Astrocyte (in vitro differentiated cells and primary cell): Measurements from ENCODE around the gene MAP7D3. TPM values are rescaled to one million over a fixed set of nuclear protein-coding genes. Genes with fewer than 3 reads are reported as not detected.
A peak's percentile ranks its signal among the peaks of the same experiment; 100 is the strongest.
"Not testable (repeated sequence)": the region's sequence is repeated elsewhere in the genome, so short reads cannot be mapped to it uniquely, and the experiment has no call there.

Source experiments
- DNase-seq: peaks from one replicate; pipeline ENCODE4 v3.0.0-alpha.2; 2010; ENCODE audit warnings: low read depth
- FAIRE-seq: peaks from 2 replicates; lab custom pipeline; 2011; peaks lifted over from hg19 to GRCh38; lab: Jason Lieb, UNC
- H2AFZ ChIP-seq: 2 replicates; pipeline ENCODE4 v1.6.0; 2012; ENCODE audit warnings: low read depth, low read length, inconsistent platforms
- H3K27ac ChIP-seq: 2 replicates; pipeline ENCODE4 v1.5.1; 2011; ENCODE audit warnings: low read depth, low read length, inconsistent platforms
- H3K27me3 ChIP-seq: 2 replicates; pipeline ENCODE4 v1.6.0; 2011; ENCODE audit warnings: low read length, inconsistent platforms; ENCODE audit not compliant: insufficient read depth
- H3K36me3 ChIP-seq: 2 replicates; pipeline ENCODE4 v1.5.1; 2011; ENCODE audit warnings: low read length, inconsistent platforms; ENCODE audit not compliant: insufficient read depth
- H3K4me1 ChIP-seq: 2 replicates; pipeline ENCODE4 v1.5.1; 2011; ENCODE audit warnings: low read length, inconsistent platforms; ENCODE audit not compliant: insufficient read depth
- H3K4me2 ChIP-seq: 2 replicates; pipeline ENCODE4 v1.6.0; 2012; ENCODE audit warnings: low read length, inconsistent platforms
- H3K4me3 ChIP-seq: 2 replicates; pipeline ENCODE4 v1.5.1; 2011; ENCODE audit warnings: low read depth, mild to moderate bottlenecking, low read length, inconsistent platforms; ENCODE audit not compliant: insufficient read depth
- H3K79me2 ChIP-seq: 2 replicates; pipeline ENCODE4 v1.6.0; 2012; ENCODE audit warnings: mild to moderate bottlenecking, low read length, inconsistent platforms; ENCODE audit not compliant: insufficient read depth
- H3K9ac ChIP-seq: 2 replicates; pipeline ENCODE4 v1.6.0; 2012; ENCODE audit warnings: mild to moderate bottlenecking, low read length, inconsistent platforms
- H3K9me3 ChIP-seq: 2 replicates; pipeline ENCODE4 v1.5.1; 2012; ENCODE audit warnings: low read depth, mild to moderate bottlenecking, low read length, inconsistent platforms; ENCODE audit not compliant: insufficient read depth
- H4K20me1 ChIP-seq: 2 replicates; pipeline ENCODE4 v1.6.0; 2012; ENCODE audit warnings: low read length, inconsistent platforms; ENCODE audit not compliant: insufficient read depth
- H3K27ac Mint-ChIP-seq: one replicate; pipeline ENCODE4 v1.8.0; 2021; ENCODE audit warnings: mild to moderate bottlenecking, mixed read lengths; ENCODE audit not compliant: unreplicated experiment
- H3K27me3 Mint-ChIP-seq: one replicate; pipeline ENCODE4 v1.8.0; 2021; ENCODE audit warnings: low read depth, mixed read lengths; ENCODE audit not compliant: unreplicated experiment
- H3K36me3 Mint-ChIP-seq: one replicate; pipeline ENCODE4 v1.8.0; 2021; ENCODE audit warnings: low read depth, mixed read lengths; ENCODE audit not compliant: unreplicated experiment
- H3K4me1 Mint-ChIP-seq: one replicate; pipeline ENCODE4 v1.8.0; 2021; ENCODE audit warnings: low read depth, mixed read lengths; ENCODE audit not compliant: unreplicated experiment
- H3K4me3 Mint-ChIP-seq: one replicate; pipeline ENCODE4 v1.8.0; 2021; ENCODE audit warnings: mild to moderate bottlenecking, moderate library complexity, mixed read lengths; ENCODE audit not compliant: unreplicated experiment
- H3K9me3 Mint-ChIP-seq: one replicate; pipeline ENCODE4 v1.8.0; 2021; ENCODE audit warnings: mild to moderate bottlenecking, mixed read lengths; ENCODE audit not compliant: unreplicated experiment
- CTCF ChIP-seq: IDR thresholded peaks from 2 replicates; pipeline ENCODE4 v1.5.1; 2011; ENCODE audit warnings: low read depth, mild to moderate bottlenecking, inconsistent platforms, low read length, moderate library complexity; ENCODE audit not compliant: insufficient read depth
- EZH2 ChIP-seq: IDR thresholded peaks from 2 replicates; pipeline ENCODE4 v1.6.1; 2012; ENCODE audit warnings: mild to moderate bottlenecking, low read length, inconsistent platforms; ENCODE audit not compliant: insufficient read depth
- total RNA-seq: library from RNA; stranded (reverse); gene quantifications from 2 replicates; pipeline ENCODE4 v1.2.1, GENCODE V29; 2021

Gene MAP7D3
- total RNA-seq, 1 donor from 2014 or later: 19.4 TPM

- Histone ChIP-seq H3K9ac (no peak overlapping the region), H3K9me3 (no peaks in the 10 kb centered on the region), H3K4me1 (no peaks in the 10 kb centered on the region), H3K27ac (no peak overlapping the region), H2AFZ (no peak overlapping the region), H4K20me1 (no peaks in the 10 kb centered on the region), H3K4me2 (no peak overlapping the region), H3K27me3 (no peaks in the 10 kb centered on the region), H3K4me3 (no peak overlapping the region), H3K36me3 (no peaks in the 10 kb centered on the region), H3K79me2 (no peaks in the 10 kb centered on the region)
- no peak for DNase-seq
- Mint-ChIP-seq H3K27me3 (no peaks in the 10 kb centered on the region), H3K36me3 (no peaks in the 10 kb centered on the region), H3K4me1 (no peaks in the 10 kb centered on the region), H3K4me3 (no peak overlapping the region), H3K27ac (no peak overlapping the region), H3K9me3 (no peaks in the 10 kb centered on the region)
- TF ChIP-seq EZH2 (no peak), CTCF (no peak)
- FAIRE-seq: peak; percentile 82
Observed at GRCh38 chrX:136295380-136295779, 44.2 kb upstream of the MAP7D3 start.

GRCh38 chrX:136292656-136293055 lies 41.5 kb upstream of the MAP7D3 start:
- Mint-ChIP-seq H3K9me3 (no peaks in the 10 kb centered on the region), H3K27me3 (no peaks in the 10 kb centered on the region), H3K4me3 (no peak overlapping the region), H3K27ac (no peak overlapping the region), H3K36me3 (no peaks in the 10 kb centered on the region), H3K4me1 (no peaks in the 10 kb centered on the region)
- no peak for TF ChIP-seq CTCF
- no peak for TF ChIP-seq EZH2
- no peak for DNase-seq
- Histone ChIP-seq H2AFZ (no peak overlapping the region), H3K36me3 (no peaks in the 10 kb centered on the region), H3K27ac (no peak overlapping the region), H3K9ac (no peak overlapping the region), H3K9me3 (no peaks in the 10 kb centered on the region), H4K20me1 (no peaks in the 10 kb centered on the region), H3K4me2 (no peak overlapping the region), H3K79me2 (no peaks in the 10 kb centered on the region), H3K4me3 (no peak overlapping the region), H3K27me3 (no peaks in the 10 kb centered on the region), H3K4me1 (no peaks in the 10 kb centered on the region)
- no peak for FAIRE-seq

DNA sequence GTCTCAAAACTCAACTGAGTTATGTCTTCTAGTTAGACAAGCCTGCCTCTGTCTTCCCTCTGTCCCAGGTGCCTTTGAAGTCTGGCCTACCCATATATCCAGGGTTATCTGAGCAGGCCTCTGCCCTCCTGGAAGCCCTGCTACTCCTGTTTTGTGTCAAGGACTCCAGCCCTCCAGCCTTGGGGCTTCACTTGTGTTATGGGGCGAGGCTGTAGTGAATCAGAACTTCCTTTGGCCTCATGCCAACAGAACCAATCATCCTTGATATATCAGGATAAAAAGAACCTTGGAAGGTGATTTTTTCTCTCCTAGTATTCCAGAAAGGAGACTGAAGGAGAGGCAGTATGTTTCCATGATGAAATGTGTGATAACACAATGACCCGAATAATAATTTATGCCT lies 40.6 kb upstream of the MAP7D3 start:
- no peaks in the 10 kb centered on the region for H3K79me2 ChIP-seq
- FAIRE-seq (no peak), DNase-seq (no peak)
- Mint-ChIP-seq H3K27me3 (no peaks in the 10 kb centered on the region), H3K27ac (no peak overlapping the region), H3K36me3 (no peaks in the 10 kb centered on the region), H3K4me1 (no peaks in the 10 kb centered on the region), H3K9me3 (no peaks in the 10 kb centered on the region), H3K4me3 (no peak overlapping the region)
- H3K9me3 ChIP-seq: no peaks in the 10 kb centered on the region
- no peaks in the 10 kb centered on the region for H3K4me1 ChIP-seq
- no peak overlapping the region for H3K4me3 ChIP-seq
- no peaks in the 10 kb centered on the region for H4K20me1 ChIP-seq
- no peak overlapping the region for H3K27ac ChIP-seq
- TF ChIP-seq EZH2 (no peak), CTCF (no peak)
- H3K36me3 ChIP-seq: no peaks in the 10 kb centered on the region
- no peak overlapping the region for H3K4me2 ChIP-seq
- H2AFZ ChIP-seq: no peak overlapping the region
- H3K27me3 ChIP-seq: no peaks in the 10 kb centered on the region
- H3K9ac ChIP-seq: no peak overlapping the region

- H3K4me3 Mint-ChIP-seq, H3K36me3 Mint-ChIP-seq: not testable (repeated sequence)
Observed at GRCh38 chrX:136286375-136286774, 35.2 kb upstream of the MAP7D3 start.

More at GRCh38 chrX:136286375-136286774, 35.2 kb upstream of the MAP7D3 start:
- not testable (repeated sequence) for H3K36me3 ChIP-seq, H2AFZ ChIP-seq, H3K4me1 ChIP-seq, H3K4me2 ChIP-seq, H3K27ac Mint-ChIP-seq, H3K27ac ChIP-seq, H3K4me1 Mint-ChIP-seq, H3K4me3 ChIP-seq, H3K9me3 ChIP-seq, H3K27me3 ChIP-seq, H3K79me2 ChIP-seq, H4K20me1 ChIP-seq, H3K27me3 Mint-ChIP-seq, FAIRE-seq, H3K9me3 Mint-ChIP-seq, H3K9ac ChIP-seq, DNase-seq
